ENCODE measurements around the gene TLCD3B.
"Not testable (repeated sequence)": the region's sequence is repeated elsewhere in the genome, so short reads cannot be mapped to it uniquely, and the experiment has no call there.

TLCD3B gene

DNA sequence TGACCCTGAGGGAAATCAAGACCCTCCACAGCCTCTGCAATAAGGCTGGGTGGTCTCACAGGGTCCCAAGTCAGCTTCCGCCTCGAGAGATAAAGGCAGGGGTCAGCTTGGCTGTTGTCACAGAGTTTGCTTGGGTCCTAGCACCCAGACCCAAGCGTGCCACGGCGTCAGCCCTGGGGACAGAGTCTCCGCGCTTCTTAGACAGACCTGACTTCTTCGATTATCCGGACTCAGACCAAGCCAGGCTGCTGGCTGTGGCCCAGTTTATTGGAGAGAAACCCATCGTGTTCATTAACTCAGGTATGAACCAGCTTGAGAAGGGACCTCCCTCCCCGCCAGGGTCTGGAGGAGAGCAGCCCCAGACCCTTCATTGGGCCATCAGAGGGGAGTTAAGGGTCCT, 7.5 kb downstream of the TLCD3B start:
- no peak overlapping the region for H3K27ac ChIP-seq

DNA sequence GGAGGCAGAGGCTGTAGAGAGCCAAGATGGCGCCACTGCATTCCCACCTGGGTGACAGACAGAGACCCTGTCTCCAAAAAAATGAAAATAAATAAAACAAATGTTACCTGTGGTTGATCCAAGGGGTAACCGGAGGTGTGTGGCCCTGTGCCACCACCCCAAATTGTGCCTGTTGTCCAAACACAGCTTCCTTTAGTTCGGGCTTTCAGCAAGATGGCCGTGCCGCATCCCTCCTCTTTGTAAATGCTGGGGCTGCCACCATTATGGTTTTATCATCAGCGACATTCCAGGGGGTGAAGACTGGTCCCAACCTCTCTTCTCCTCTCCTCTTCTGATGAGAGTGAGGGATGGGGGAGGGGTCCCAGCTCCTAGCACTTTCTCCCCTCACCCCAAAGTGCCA, 8.2 kb downstream of the TLCD3B start, which contains the start of gene C16orf92:
C16orf92 (plus strand) TSS at position 312 of the 400 bp plus-strand sequence. CDS start 143 bp downstream, outside the sequence.
- H3K27ac ChIP-seq, result no peak within 1 kb of the TSS
- TF ChIP-seq, protein P1, sequence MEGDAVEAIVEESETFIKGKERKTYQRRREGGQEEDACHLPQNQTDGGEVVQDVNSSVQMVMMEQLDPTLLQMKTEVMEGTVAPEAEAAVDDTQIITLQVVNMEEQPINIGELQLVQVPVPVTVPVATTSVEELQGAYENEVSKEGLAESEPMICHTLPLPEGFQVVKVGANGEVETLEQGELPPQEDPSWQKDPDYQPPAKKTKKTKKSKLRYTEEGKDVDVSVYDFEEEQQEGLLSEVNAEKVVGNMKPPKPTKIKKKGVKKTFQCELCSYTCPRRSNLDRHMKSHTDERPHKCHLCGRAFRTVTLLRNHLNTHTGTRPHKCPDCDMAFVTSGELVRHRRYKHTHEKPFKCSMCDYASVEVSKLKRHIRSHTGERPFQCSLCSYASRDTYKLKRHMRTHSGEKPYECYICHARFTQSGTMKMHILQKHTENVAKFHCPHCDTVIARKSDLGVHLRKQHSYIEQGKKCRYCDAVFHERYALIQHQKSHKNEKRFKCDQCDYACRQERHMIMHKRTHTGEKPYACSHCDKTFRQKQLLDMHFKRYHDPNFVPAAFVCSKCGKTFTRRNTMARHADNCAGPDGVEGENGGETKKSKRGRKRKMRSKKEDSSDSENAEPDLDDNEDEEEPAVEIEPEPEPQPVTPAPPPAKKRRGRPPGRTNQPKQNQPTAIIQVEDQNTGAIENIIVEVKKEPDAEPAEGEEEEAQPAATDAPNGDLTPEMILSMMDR (conservative IDR thresholded peaks at IDR 0.05), result no peak
- no peak for TF ChIP-seq ZFX (IDR thresholded peaks at IDR 0.05)

More for the DNA sequence above, 7.5 kb downstream of the TLCD3B start:
- TF ChIP-seq, protein P1 (conservative IDR thresholded peaks at IDR 0.05), result no peak
- TF ChIP-seq ZFX (IDR thresholded peaks at IDR 0.05), result no peak

DNA sequence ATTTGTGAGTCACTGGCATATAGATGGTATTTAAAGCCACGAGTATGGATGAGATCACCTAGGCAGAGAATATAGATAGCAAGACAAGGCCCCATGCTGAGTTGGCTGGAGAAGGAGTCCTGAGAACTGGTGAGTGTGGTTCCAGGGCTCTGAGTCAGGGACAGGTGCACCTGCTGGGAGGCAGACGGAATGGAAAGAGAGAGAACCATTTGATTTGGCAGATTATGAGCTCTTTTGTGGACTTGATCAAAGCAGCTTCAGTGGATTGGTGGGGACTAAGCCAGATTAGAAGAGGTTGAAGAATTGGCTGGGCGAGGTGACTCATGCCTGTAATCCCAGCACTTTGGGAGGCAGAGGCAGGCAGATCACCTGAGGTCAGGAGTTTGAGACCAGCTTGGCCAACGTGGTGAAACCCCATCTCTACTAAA, 12.3 kb downstream of the TLCD3B start:
- TF ChIP-seq ZFX (IDR thresholded peaks at IDR 0.05), result no peak
- no peak overlapping the region for H3K27ac ChIP-seq

DNA sequence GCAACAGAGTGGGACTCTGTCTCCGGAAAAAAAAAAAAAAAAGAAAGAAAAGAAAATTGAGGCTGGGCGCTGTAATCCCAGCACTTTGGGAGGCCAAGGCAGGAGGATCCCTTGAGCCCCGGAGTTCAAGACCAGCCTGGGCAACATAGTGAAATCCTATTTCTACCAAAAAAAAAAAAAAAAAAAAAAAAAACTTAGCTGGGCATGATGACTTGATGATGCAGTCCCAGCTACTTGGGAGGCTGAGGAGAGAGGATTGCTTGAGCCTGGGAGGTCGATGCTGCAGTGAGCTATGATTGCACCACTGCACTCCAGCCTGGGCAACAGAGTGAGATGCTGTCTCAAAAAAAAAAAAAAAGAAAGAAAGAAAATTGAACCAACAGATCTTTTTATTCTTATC, 13.1 kb downstream of the TLCD3B start:
- not testable (repeated sequence) for H3K27ac ChIP-seq

DNA sequence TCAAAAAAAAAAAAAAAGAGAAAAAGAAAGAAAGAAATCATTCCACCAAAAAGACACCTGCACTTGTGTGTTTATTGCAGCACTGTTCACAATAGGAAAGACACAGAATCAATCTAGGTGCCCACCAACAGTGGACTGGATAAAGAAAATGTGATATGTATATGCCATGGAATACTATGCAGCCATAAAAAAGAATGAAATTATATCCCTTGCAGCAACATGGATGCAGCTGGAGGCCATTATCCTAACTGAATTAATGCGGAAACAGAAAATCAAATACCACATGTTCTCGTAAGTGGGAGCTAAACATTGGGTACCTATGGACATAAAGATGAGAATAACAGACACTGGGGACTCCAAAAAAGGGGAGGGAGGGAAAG, 13.8 kb downstream of the TLCD3B start:
- H3K27ac ChIP-seq, result no peak overlapping the region
- no peak for TF ChIP-seq ZFX (IDR thresholded peaks at IDR 0.05)
- TF ChIP-seq, protein P1 (conservative IDR thresholded peaks at IDR 0.05), result no peak

DNA sequence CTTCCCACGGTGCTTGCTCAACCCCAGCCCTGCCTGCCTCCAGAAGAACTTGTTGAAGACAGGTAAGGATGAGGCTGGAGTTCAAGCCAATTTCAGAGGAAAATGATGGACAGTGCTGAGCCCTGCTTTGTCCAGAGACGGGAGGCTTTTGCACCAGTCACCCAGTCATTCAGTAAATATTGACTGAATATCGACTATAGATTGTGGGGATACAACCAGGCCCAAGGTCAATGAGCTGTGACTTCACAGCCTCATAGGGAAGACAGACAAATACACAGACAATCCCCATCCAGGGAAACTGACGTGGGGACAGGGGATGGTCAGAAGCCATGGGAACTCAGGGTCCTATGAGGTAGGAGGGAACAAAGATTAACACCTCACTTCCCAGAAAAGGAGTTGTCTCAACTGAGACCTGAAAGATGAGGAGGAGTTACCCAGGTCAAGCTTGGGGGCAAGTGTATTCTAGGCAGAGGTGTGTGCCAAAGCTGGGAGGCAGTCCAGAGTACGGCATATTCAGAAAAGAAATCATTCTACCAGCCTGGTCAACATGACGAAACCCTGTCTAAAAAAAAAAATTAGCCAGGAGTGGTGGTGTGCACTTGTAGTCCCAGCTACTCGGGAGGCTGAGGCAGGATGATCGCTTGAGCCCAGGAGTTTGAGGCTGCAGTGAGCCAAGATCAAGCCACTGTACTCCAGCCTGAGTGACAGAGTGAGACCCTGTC, 14.4 kb downstream of the TLCD3B start:
- TF ChIP-seq ZFX (IDR thresholded peaks at IDR 0.05), result no peak
- TF ChIP-seq, protein P1 (conservative IDR thresholded peaks at IDR 0.05), result no peak
- no peak overlapping the region for H3K27ac ChIP-seq

DNA sequence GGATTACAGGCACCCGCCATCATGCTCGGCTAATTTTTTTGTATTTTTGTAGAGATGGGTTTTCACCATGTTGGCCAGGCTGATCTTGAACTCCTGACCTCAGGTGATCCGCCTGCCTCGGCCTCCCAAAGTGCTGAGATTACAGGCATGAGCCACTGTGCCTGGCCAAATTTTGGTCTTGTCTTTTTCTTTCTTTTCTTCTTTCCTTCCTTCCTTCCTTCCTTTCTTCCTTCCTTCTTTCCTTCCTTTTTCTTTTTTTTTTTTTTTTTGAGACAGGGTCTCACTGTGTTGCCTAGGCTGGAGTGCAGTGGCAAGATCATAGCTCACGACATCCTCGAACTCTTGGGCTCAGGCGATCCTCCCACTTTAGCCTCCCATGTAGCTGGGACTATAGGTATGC, 15.6 kb downstream of the TLCD3B start:
- not testable (repeated sequence) for H3K27ac ChIP-seq

DNA sequence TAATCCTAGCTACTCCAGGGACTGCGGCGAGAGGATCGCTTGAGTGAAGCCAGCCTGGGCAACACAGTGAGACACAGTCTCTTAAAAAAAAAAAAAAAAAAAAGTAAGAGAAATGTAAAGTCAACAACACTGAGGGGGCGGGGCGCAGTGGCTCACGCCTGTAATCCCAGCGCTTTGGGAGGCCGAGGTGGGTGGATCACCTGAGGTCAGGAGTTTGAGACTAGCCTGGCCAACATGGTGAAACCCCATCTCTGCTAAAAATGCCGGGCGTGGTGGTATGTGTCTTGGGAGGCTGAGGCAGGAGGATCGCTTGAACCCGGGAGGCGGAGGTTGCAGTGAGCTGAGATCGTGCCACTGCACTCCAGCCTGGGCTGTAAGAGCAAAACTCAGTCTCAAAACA, 18.5 kb downstream of the TLCD3B start:
- not testable (repeated sequence) for H3K27ac ChIP-seq

DNA sequence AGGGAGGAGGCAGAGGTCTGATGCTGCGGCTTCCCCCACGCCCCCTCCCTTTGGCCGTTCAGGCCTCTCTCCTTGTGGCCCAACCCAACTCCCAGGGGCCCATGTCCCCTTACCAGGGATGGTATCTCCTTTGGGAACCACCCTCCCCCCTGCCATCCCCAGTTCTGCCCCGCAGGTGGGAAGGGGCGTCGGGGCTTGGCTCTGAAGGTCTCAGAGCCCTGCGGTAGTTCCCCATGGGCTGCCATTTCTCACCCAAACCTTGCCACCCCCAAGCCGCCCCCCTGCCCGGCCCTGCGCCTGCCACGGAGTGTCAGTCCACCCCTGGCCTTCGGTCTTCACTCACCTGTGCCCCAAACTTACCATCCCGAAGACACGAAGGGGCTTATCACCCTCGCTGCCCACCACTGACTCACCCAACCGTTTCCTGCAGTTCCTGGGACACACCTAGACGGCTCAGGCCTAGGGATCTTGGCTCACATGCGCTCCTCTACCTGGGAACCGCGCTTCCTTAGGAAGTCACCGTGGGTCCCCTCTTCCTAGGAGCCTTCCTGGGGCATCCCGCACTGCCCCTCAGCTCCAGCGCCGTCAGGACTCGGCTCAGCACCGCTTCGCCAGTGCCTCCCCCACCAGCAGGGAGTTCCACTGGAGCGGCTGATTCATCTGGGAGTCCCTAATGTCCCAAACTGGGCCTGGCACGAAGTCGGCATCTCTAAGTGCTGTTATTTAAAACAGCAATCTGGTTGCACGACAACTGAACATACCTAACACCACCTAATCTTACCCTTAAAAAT, 19.2 kb downstream of the TLCD3B start:
- no peak for TF ChIP-seq ZFX (IDR thresholded peaks at IDR 0.05)
- TF ChIP-seq, protein P1 (conservative IDR thresholded peaks at IDR 0.05), result no peak
- H3K27ac ChIP-seq, result peak overlapping the region; percentile 49
